ENCODE results near the gene SDK1. TPM values are rescaled to one million over a fixed set of nuclear protein-coding genes. Genes with fewer than 3 reads are reported as not detected.

SDK1 gene
- total and polyA plus RNA-seq, 2 experiments from 2014 or later, result 2.1 to 10.0 TPM

- no peaks in the 10 kb centered on the region for H3F3A ChIP-seq (replicated peaks; ENCODE audit: low read depth)
- no peak for ATAC-seq
- H3K4me3 Mint-ChIP-seq, result no peak overlapping the region
- no peak overlapping the region for H3K27ac ChIP-seq (ENCODE audit: low read depth)
- TF ChIP-seq REST (IDR thresholded peaks at IDR 0.05; ENCODE audit: unreplicated experiment), result no peak
- no peak for TF ChIP-seq CTCF (conservative IDR thresholded peaks at IDR 0.05; ENCODE audit: low read depth in 2 of 2)
- TF ChIP-seq, protein P1, sequence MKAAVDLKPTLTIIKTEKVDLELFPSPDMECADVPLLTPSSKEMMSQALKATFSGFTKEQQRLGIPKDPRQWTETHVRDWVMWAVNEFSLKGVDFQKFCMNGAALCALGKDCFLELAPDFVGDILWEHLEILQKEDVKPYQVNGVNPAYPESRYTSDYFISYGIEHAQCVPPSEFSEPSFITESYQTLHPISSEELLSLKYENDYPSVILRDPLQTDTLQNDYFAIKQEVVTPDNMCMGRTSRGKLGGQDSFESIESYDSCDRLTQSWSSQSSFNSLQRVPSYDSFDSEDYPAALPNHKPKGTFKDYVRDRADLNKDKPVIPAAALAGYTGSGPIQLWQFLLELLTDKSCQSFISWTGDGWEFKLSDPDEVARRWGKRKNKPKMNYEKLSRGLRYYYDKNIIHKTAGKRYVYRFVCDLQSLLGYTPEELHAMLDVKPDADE (IDR thresholded peaks at IDR 0.05), result no peak
- TF ChIP-seq ZNF462 (CRISPR knock-in tag; IDR thresholded peaks at IDR 0.05), result no peak
- TF ChIP-seq JUNB (IDR thresholded peaks at IDR 0.05; ENCODE audit: unreplicated experiment), result no peak
- no peak for TF ChIP-seq EZH2phosphoT487 (IDR thresholded peaks at IDR 0.05; ENCODE audit: unreplicated experiment)
- no peak for TF ChIP-seq CREB1 (CRISPR knock-in tag; IDR thresholded peaks at IDR 0.05; ENCODE audit: low read depth)
- H3K4me1 Mint-ChIP-seq, result peaks cover 2% of the 10 kb centered on the region
- H2AFZ ChIP-seq, result no peak overlapping the region
- no peaks in the 10 kb centered on the region for H3K36me3 ChIP-seq (ENCODE audit: insufficient read depth)
- no peaks in the 10 kb centered on the region for H3K27me3 ChIP-seq (ENCODE audit: insufficient read depth)
- DNase-seq (ENCODE audit: low spot score), result no peak
- no peaks in the 10 kb centered on the region for H3K79me2 ChIP-seq (replicated peaks; ENCODE audit: insufficient read depth)
- no peaks in the 10 kb centered on the region for H3K4me1 ChIP-seq (ENCODE audit: insufficient read depth)
- no peak overlapping the region for H3K4me3 ChIP-seq
- H3K27me3 Mint-ChIP-seq (ENCODE audit: insufficient read depth, low read depth, poor library complexity), result peaks cover 11% of the 10 kb centered on the region
- no peaks in the 10 kb centered on the region for H3K9me2 ChIP-seq (ENCODE audit: insufficient read depth)
- no peak overlapping the region for H3K4me2 ChIP-seq
- H3K27ac Mint-ChIP-seq, result no peak overlapping the region; the same call in 1 of the 2 replicates
- no peaks in the 10 kb centered on the region for H3K9me3 Mint-ChIP-seq
- H3K36me3 Mint-ChIP-seq (ENCODE audit: low read depth), result peaks cover 4% of the 10 kb centered on the region; the same call in 2 of the 3 replicates
- no peaks in the 10 kb centered on the region for H4K20me1 ChIP-seq (replicated peaks; ENCODE audit: insufficient read depth)
Observed at GRCh38 chr7:4109481-4110110, 808.5 kb downstream of the SDK1 start.

All from GM23338 (cell line).